HG03439 (cell line): ENCODE measurements around the gene UGDH.
"Not testable (repeated sequence)": the region's sequence is repeated elsewhere in the genome, so short reads cannot be mapped to it uniquely, and the experiment has no call there.

Experiments
- ATAC-seq: cut with Tn5 transposase; IDR thresholded peaks from one replicate; pipeline ENCODE4 v1.9.1; 2021; ENCODE audit warnings: mild to moderate bottlenecking, moderate library complexity; ENCODE audit not compliant: unreplicated experiment

The UGDH gene

DNA sequence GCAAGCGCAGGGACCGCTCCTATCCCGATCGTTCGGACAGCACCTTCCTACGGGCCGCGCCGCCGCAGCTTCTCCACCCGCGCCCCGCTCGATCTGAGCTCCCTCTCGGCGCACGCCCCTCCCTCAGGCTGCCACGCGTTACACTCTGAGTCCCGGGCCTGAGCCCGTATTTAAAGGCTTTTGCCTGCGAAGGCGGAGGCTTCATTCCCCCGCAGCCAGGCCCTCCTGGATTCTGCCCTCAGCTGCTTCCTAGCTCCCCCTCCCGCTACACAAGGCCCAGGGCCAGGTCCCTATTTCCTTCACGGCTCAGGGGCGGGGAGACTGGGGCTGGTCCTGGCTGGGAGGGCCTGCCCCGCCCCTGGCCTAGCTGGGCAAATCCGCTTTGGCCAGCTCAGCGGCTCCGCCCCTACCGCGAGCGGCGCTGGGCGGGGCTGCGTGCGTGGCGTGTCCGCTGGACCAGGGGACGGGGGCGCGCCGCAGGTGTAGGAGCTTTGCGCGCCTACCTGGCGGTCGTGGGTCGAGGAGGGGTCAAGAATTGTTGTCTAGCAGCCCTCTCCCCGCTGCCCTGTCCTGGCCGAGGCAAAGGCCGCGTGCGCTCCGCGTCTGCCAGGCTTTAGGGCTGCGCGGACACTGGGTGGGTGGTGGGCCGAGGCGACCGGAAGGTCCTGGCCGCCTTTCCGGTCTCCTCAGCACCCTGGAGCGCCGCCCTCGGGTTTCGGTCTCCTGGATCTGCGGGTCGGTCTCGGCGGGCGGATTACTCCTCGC lies at the start of gene UGDH:
Gene UGDH, minus strand, starts transcription at position 144 of the 765 bp plus-strand sequence. CDS start 5,927 bp downstream, outside the sequence.
- peak; percentile 97 for ATAC-seq

DNA sequence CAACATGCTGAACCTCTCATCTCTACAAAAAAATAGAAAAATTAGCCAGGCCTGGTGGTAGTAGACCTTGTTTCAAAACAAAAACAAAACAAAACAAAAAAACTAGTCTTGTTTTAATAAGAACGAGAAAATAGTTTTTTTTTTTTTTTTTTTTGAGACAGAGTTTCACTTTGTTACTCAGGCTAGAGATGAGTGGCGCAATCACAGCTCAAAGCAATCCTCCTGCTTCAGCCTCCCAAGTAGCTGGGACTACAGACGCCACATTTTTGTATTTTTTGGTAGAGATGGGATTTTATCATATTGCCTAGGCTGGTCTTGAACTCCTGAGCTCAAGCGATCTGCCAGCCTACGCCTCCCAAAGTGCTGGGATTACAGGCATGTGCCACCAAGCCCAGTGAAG lies 47.7 kb upstream of the UGDH start:
- ATAC-seq, result no peak

DNA sequence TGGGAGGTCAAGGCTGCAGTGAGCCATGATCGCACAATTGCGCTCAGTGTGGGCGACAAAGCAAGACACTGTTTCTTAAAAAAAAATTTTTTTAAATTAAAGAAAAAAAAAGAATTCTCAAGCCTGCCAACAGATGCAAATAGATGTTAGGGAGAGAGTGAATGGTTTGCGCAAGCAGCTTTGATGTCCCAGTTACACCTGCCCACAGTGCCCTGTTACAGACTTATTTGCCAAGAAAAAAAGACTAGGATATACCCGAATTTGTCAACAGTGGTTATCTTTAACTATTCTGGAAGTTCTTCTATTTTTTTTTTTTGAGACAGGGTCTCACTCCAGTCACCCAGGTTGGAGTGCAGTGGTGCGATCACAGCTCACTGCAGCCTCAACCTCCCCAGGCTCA lies 44.3 kb upstream of the UGDH start:
- ATAC-seq, result no peak

GRCh38 chr4:39571054-39571453 lies 43.8 kb upstream of the UGDH start:
- no peak for ATAC-seq

DNA sequence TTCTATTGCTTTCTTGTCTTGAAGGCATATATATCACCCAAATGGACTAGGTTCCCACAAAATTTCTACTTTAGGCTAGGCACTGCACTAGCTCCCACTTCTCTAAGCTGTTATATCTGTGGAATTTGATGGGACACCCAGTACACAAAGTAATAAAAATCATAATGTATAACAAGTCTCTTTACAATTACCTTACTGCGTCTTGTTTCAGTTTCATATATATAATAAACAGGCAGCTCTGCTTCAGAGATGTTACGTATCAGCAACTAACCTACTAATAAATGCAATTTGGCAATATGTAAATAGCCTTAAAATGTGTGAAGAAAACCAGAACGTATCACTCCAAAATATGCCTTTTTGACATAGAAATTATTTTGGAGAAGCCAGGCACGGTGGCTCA lies 42.0 kb upstream of the UGDH start:
- no peak for ATAC-seq

- ATAC-seq, result no peak
Observed at GRCh38 chr4:39568805-39569204, 41.6 kb upstream of the UGDH start.

GRCh38 chr4:39565878-39566600 lies 38.8 kb upstream of the UGDH start:
- ATAC-seq, result no peak

DNA sequence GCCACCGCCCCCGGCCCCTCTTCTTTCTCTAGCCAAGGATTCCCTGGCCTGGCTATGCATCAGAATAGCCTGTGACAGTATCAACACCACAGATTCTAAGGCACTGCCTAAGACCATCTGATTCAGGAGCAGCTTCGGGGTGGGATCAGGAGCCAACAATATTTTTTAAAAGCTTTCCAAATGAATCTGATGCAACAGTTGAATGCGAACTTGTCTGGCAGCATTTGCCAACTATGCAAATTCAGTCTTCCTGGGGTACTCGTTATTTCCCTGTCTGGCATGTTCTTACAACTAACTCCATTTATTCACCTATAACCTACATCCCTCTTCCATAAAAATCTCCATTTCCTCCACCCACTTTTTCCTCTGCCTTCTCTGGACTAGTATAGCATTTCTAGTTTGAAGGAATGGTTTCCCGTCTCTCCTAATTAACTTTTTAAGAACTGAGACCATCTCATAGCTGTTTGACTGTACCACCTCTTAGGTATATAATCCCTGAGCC lies 36.2 kb upstream of the UGDH start:
- no peak for ATAC-seq

GRCh38 chr4:39562792-39563191 lies 35.6 kb upstream of the UGDH start:
- no peak for ATAC-seq

DNA sequence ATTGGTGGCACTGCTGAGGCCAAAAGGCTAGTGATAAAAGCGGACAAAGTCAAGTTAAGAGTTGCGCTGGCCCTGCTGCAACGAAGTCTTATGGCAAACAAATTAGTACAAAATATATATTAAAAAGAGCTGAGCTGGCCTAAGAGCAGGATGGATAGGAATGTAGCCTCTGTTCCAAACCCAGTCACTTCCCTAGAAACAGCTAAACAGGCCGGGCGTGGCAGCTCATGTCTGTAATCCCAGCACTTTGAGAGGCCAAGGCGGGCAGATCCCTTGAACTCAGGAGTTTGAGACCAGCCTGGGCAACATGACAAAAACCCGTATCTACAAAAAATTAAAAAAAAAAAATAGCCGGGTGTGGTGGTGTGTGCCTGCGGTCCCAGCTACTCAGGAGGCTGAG lies 32.4 kb upstream of the UGDH start:
- no peak for ATAC-seq

GRCh38 chr4:39555472-39555871 lies 28.2 kb upstream of the UGDH start:
- ATAC-seq, result no peak

- no peak for ATAC-seq
Observed at GRCh38 chr4:39548425-39549067, 21.3 kb upstream of the UGDH start.

GRCh38 chr4:39544580-39545315 lies 17.5 kb upstream of the UGDH start:
- no peak for ATAC-seq

DNA sequence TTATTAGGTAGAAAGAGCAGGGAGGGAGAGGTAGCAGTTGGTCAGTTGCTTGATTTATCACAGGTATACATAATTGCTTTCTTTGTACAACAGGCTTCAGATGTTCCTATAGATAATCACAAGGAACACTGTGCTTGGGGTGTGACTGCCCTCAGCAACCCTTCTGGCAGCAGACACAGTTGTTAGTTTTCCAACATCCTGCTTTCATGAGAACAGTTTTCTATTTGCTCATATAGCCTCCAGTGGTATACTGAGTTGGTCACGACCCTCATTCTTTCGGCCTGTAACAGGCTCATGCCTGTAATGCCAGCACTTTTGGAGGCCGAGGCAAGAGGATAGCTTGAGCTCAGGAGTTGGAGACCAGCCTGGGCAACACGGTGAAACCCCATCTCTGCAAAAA lies 16.8 kb upstream of the UGDH start:
- not testable (repeated sequence) for ATAC-seq

GRCh38 chr4:39543034-39543433 lies 15.8 kb upstream of the UGDH start:
- no peak for ATAC-seq

GRCh38 chr4:39542611-39543012 lies 15.4 kb upstream of the UGDH start:
- no peak for ATAC-seq

DNA sequence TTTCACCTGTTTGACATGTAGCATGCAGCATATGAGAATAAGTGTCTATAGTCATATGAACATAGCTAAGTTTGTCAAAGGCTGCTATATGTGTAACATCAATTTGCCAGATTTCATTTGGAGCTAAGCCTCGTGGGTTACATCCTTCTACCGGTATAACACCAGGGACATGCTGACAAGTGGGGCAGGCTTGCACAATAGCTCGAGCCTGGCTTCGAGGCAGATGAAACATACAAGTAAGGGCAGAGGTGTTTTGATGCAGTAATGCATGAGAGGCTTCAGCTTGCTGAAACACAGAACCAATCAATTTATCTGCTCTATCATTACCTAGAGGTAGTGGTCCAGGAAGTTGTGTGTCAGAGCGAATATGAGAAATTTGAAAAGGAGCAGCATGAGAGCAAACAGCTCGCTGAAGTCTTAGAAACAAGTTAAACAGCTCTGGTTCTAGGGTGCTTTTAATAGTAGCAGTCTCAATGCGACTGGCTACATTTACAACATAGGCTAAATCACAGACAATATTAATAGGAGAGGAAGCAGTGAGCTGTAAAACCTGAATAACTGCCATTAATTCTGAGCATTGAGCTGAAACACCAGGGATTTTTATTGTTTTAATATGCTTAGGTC lies 14.9 kb upstream of the UGDH start:
- no peak for ATAC-seq

DNA sequence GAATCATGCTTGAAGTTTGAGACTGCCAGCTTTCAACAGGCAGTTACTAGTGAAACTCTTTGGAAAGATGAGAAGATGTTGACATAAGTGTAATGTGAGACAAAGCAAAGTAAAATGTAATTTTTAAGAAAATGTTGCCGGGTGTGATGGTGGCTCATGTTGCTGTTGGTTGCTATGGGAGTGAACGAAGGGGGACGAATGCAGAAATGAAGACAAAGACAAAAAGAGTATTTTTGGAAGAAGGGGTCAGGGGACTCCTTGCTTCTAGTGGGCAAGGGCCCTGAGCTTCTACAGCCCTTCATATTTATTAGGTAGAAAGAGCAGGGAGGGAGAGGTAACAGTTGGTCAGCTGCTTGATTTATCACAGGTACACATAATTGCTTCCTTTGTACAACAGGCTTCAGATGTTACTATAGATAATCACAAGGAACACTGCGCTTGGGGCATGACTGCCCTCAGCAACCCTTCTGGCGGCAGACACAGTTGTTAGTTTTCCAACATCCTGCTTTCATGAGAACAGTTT lies 11.9 kb upstream of the UGDH start:
- no peak for ATAC-seq

DNA sequence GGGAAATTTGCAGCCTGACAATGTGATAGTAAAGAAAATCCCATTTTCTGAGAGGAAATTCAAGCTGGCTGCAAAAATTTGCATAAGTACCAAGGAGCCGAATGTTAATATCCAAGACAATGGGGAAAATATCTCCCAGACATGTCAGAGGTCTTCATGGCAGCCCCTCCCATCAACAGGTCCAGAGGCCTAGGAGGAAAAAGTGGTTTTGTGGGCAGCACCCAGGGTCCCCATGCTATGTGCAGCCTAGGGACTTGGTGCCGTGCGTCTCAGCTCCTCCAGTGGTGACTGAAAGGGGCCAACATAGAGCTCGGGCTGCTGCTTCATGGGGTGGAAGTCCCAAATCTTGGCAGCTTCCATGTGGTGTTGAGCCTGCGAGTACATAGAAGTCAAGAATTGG lies 6.3 kb upstream of the UGDH start:
- ATAC-seq, result no peak

GRCh38 chr4:39532237-39532636 lies 5.0 kb upstream of the UGDH start:
- not testable (repeated sequence) for ATAC-seq
